H1 (cell line): Measurements from ENCODE around the gene MTFMT. TPM values are rescaled to one million over a fixed set of nuclear protein-coding genes. Genes with fewer than 3 reads are reported as not detected.
A peak's percentile ranks its signal among the peaks of the same experiment; 100 is the strongest.

Experiments used
- CTCF ChIA-PET: fragments of 300-600 bp; sonication (Branson Sonifier 250); formaldehyde crosslinking; loops from one replicate; lab custom pipeline; 2021; ENCODE audit not compliant: partially characterized antibody; lab: Charles Lee
- POLR2A ChIA-PET: fragments of 300-600 bp; sonication (Branson Sonifier 250); formaldehyde crosslinking; loops from one replicate; lab custom pipeline; 2021; ENCODE audit warnings: inconsistent platforms; ENCODE audit not compliant: partially characterized antibody; lab: Charles Lee
- DNase-seq, 2 experiments: peaks; one replicate each; pipeline versions ENCODE4 v3.0.0 to v3.0.0-alpha.2; 2010 to 2022; ENCODE audit warnings: low spot score in 2 of 2, low read depth in 1 of 2, mixed read lengths in 1 of 2
- FAIRE-seq: peaks from 2 replicates; lab custom pipeline; 2011; peaks lifted over from hg19 to GRCh38; lab: Jason Lieb, UNC
- H2AFZ ChIP-seq: 2 replicates; pipeline ENCODE4 v1.8.1; 2012; ENCODE audit warnings: low read length, inconsistent platforms
- H2AK5ac ChIP-seq: 2 replicates; pipeline ENCODE4 v1.6.1; 2013; ENCODE audit warnings: low read depth, low read length
- H2BK120ac ChIP-seq: replicated peaks from 2 replicates; pipeline ENCODE3; 2013; ENCODE audit warnings: low read depth, low read length, inconsistent platforms
- H2BK12ac ChIP-seq: 2 replicates; pipeline ENCODE4 v1.6.1; 2013; ENCODE audit warnings: low read depth, low read length
- H2BK15ac ChIP-seq: 2 replicates; pipeline ENCODE4 v1.6.1; 2013; ENCODE audit warnings: low read length
- H2BK20ac ChIP-seq: 2 replicates; pipeline ENCODE4 v1.6.1; 2013; ENCODE audit warnings: low read length
- H2BK5ac ChIP-seq: 2 replicates; pipeline ENCODE4 v1.6.1; 2013; ENCODE audit warnings: low read depth, low read length
- H3K14ac ChIP-seq: 2 replicates; pipeline ENCODE4 v1.6.1; 2013; ENCODE audit warnings: inconsistent platforms; ENCODE audit not compliant: insufficient read length
- H3K18ac ChIP-seq: 2 replicates; pipeline ENCODE4 v1.6.1; 2013; ENCODE audit warnings: low read length; ENCODE audit errors: extremely low read depth
- H3K23ac ChIP-seq: 2 replicates; pipeline ENCODE4 v1.6.1; 2013; ENCODE audit warnings: inconsistent platforms; ENCODE audit not compliant: insufficient read length
- H3K23me2 ChIP-seq: 2 replicates; pipeline ENCODE4 v1.6.1; 2013; ENCODE audit warnings: low read depth, low read length
- H3K27ac ChIP-seq: 2 replicates; pipeline ENCODE4 v1.6.1; 2011; ENCODE audit warnings: low read depth, low read length, inconsistent platforms
- H3K27me3 ChIP-seq, 4 experiments: replicated peaks in 1 of 4; 1 replicate in 1 of 4; 2 replicates in 3 of 4; pipeline versions ENCODE4 v1.6.1 to v1.8.1; 2011 to 2013; ENCODE audit warnings: low read length in 3 of 4, mild to moderate bottlenecking in 3 of 4, inconsistent platforms in 2 of 4, mixed read lengths in 2 of 4, moderate library complexity in 1 of 4; ENCODE audit not compliant: control insufficient read depth in 3 of 4, insufficient read depth in 3 of 4; ENCODE audit errors: extremely low read depth in 1 of 4
- H3K36me3 ChIP-seq, 4 experiments: 2 replicates each; pipeline versions ENCODE4 v1.6.1 to v1.8.1; 2011 to 2013; ENCODE audit warnings: mild to moderate bottlenecking in 4 of 4, low read length in 3 of 4, moderate library complexity in 2 of 4, control low read depth in 1 of 4, inconsistent platforms in 1 of 4; ENCODE audit not compliant: insufficient read depth in 4 of 4, control insufficient read depth in 2 of 4
- H3K4ac ChIP-seq: replicated peaks from 2 replicates; pipeline ENCODE3; 2013; ENCODE audit warnings: low read length, low read depth, mixed read lengths, inconsistent platforms; ENCODE audit not compliant: insufficient read length
- H3K4me1 ChIP-seq, 4 experiments: replicated peaks in 1 of 4; 1 replicate in 1 of 4; 2 replicates in 3 of 4; pipeline versions ENCODE4 v1.6.1 to v1.8.1; 2011 to 2013; ENCODE audit warnings: low read length in 3 of 4, inconsistent platforms in 2 of 4, mixed read lengths in 1 of 4; ENCODE audit not compliant: insufficient read depth in 4 of 4, control insufficient read depth in 3 of 4
- H3K4me2 ChIP-seq, 2 experiments: 2 replicates each; pipeline versions ENCODE4 v1.6.1 to v1.8.1; 2011 to 2013; ENCODE audit warnings: low read depth in 2 of 2, low read length in 2 of 2, control low read depth in 1 of 2, inconsistent platforms in 1 of 2, mild to moderate bottlenecking in 1 of 2; ENCODE audit not compliant: insufficient read depth in 1 of 2
- H3K4me3 ChIP-seq, 4 experiments: fragments of 200-600, 300-600 bp in 1 of 4; sonication (generic), shearing (Covaris generic), sonication (Bioruptor Twin) in 1 of 4; 2 replicates each; pipeline versions ENCODE4 v1.5.1 to v1.8.1; 2011 to 2016; ENCODE audit warnings: low read length in 4 of 4, low read depth in 3 of 4, control low read depth in 2 of 4, inconsistent platforms in 2 of 4, mild to moderate bottlenecking in 2 of 4, mixed read lengths in 1 of 4, moderate library complexity in 1 of 4; ENCODE audit not compliant: insufficient read depth in 2 of 4; ENCODE audit errors: extremely low read depth in 1 of 4
- H3K56ac ChIP-seq: replicated peaks from 2 replicates; pipeline ENCODE3; 2013; ENCODE audit warnings: low read depth, mild to moderate bottlenecking, mixed read lengths, low read length, inconsistent platforms; ENCODE audit not compliant: insufficient read length
- H3K79me1 ChIP-seq: 2 replicates; pipeline ENCODE4 v1.6.1; 2013; ENCODE audit warnings: low read depth, low read length, control low read depth
- H3K79me2 ChIP-seq, 2 experiments: 2 replicates each; pipeline versions ENCODE4 v1.6.1 to v1.8.1; 2012 to 2013; ENCODE audit warnings: low read length in 2 of 2, mild to moderate bottlenecking in 2 of 2, inconsistent platforms in 1 of 2; ENCODE audit not compliant: insufficient read depth in 2 of 2, control insufficient read depth in 1 of 2
- H3K9ac ChIP-seq, 4 experiments: replicated peaks in 1 of 4; 1 replicate in 1 of 4; 2 replicates in 3 of 4; pipeline versions ENCODE4 v1.6.1 to v1.8.1; 2011 to 2013; ENCODE audit warnings: low read depth in 3 of 4, low read length in 3 of 4, control low read depth in 2 of 4, mild to moderate bottlenecking in 2 of 4, moderate library complexity in 2 of 4, inconsistent platforms in 1 of 4; ENCODE audit errors: extremely low read depth in 1 of 4
- H3K9me3 ChIP-seq, 2 experiments: 2 replicates each; pipeline versions ENCODE4 v1.6.1 to v1.8.1; 2012 to 2013; ENCODE audit warnings: mild to moderate bottlenecking in 2 of 2, moderate library complexity in 2 of 2, control low read depth in 1 of 2, inconsistent platforms in 1 of 2, low read depth in 1 of 2, low read length in 1 of 2, mixed read lengths in 1 of 2; ENCODE audit not compliant: insufficient read depth in 2 of 2
- H4K20me1 ChIP-seq, 2 experiments: replicated peaks in 1 of 2; 2 replicates each; pipeline versions ENCODE3 to v1.8.1; 2011 to 2013; ENCODE audit warnings: inconsistent platforms in 2 of 2, low read length in 2 of 2, mild to moderate bottlenecking in 1 of 2; ENCODE audit not compliant: insufficient read depth in 2 of 2, control insufficient read depth in 1 of 2
- H4K5ac ChIP-seq: 2 replicates; pipeline ENCODE4 v1.6.1; 2013; ENCODE audit warnings: low read length, low read depth, mixed read lengths, inconsistent platforms; ENCODE audit not compliant: insufficient read length
- H4K8ac ChIP-seq: 2 replicates; pipeline ENCODE4 v1.8.0; 2013; ENCODE audit warnings: mild to moderate bottlenecking, moderate library complexity, low read length, inconsistent platforms; ENCODE audit not compliant: insufficient read depth; ENCODE audit errors: extremely low read depth
- H4K91ac ChIP-seq: replicated peaks from 2 replicates; pipeline ENCODE3; 2013; ENCODE audit warnings: low read length, mixed read lengths, inconsistent platforms; ENCODE audit not compliant: insufficient read length
- FOSL1 ChIP-seq: IDR thresholded peaks from 2 replicates; pipeline ENCODE4 v1.6.1; 2011; ENCODE audit warnings: mild to moderate bottlenecking, low read depth, low read length, moderate library complexity; ENCODE audit not compliant: insufficient read depth
- MAFK ChIP-seq: IDR thresholded peaks from 2 replicates; pipeline ENCODE4 v1.6.1; 2012; ENCODE audit warnings: low read depth, mild to moderate bottlenecking, improper control_type of control experiment, low read length
- WGBS, 2 experiments: shearing (Covaris generic) in 1 of 2; methylation state at CpG; one replicate each; pipeline versions ENCODE4 v1.1.6 to v1.1.7; 2013 to 2015; ENCODE audit warnings: low lambda C conversion rate in 2 of 2, mixed read lengths in 2 of 2, inconsistent platforms in 1 of 2, low coverage in 1 of 2, missing lambda C conversion rate in 1 of 2; ENCODE audit not compliant: insufficient replicate concordance in 2 of 2, insufficient coverage in 1 of 2, insufficient read length in 1 of 2; ENCODE audit errors: extremely low coverage in 1 of 2, missing lambda C conversion rate in 1 of 2; 5-methylcytosine and 5-hydroxymethylcytosine counted together
- polyA plus RNA-seq, 7 experiments: library from polyadenylated mRNA; depleted of rRNA in 3 of 7; stranded (reverse) in 5 of 7; unstranded in 2 of 7; fragments of >200 nt in 5 of 7; fragments of 200-250 nt in 2 of 7; gene quantifications; 1 replicate in 5 of 7; 2 replicates in 1 of 7; 4 replicates in 1 of 7; pipeline versions ENCODE4 v1.2.1 to v1.2.3, GENCODE V29; 2011 to 2013; ENCODE audit warnings: missing spikeins in 2 of 7, mixed read lengths in 2 of 7
- total RNA-seq: library from RNA; stranded (reverse); fragmentation: NEBNext Ultra II Directional; extraction: Animal tissue kit (Norgen Biotek cat#: 25700); gene quantifications from 2 replicates; pipeline ENCODE4 v1.2.1, GENCODE V29; 2021

The MTFMT gene
- total and polyA plus RNA-seq, 2 of the 8 experiments (the other 6 are each of a cell fraction or from before 2014, with no cell fraction given), result 7.7 to 20.8 TPM

- WGBS, 2 experiments, result 81% methylated on average over 1 of the region's 1 CpG; no CpG with 5 or more reads in 1 of the 2 experiments
- POLR2A ChIA-PET, result no interaction called here
These were observed 36.1 kb downstream of the MTFMT start for GRCh38 chr15:64993290-64993689.

More at GRCh38 chr15:64993290-64993689, 36.1 kb downstream of the MTFMT start:
- Histone ChIP-seq H3K79me2 (peaks cover 0 to 2% of the 10 kb centered on the region in 2 experiments; a peak in 1 of 4 replicates), H3K27ac (no peak overlapping the region), H3K14ac (no peak overlapping the region), H2BK5ac (no peak overlapping the region), H3K23ac (no peak overlapping the region), H2BK120ac (no peak overlapping the region), H2BK15ac (no peak overlapping the region), H4K20me1 (no peaks in the 10 kb centered on the region), H3K4me2 (no peak overlapping the region), H3K4ac (no peak overlapping the region), H3K56ac (no peak overlapping the region), H2BK20ac (no peak overlapping the region), H3K4me1 (peaks cover 0 to 5% (median 1%) of the 10 kb centered on the region in 4 experiments; a peak in 4 of 7 replicates), H3K23me2 (peaks cover 8% of the 10 kb centered on the region), H3K79me1 (no peaks in the 10 kb centered on the region), H3K18ac (no peak overlapping the region), H3K36me3 (no peaks in the 10 kb centered on the region), H2AFZ (no peak overlapping the region), H3K27me3 (no peaks in the 10 kb centered on the region; a peak in 1 of 7 replicates), H4K8ac (no peak overlapping the region), H4K5ac (no peak overlapping the region), H4K91ac (no peak overlapping the region), H2AK5ac (no peak overlapping the region), H3K9ac (no peak overlapping the region), H2BK12ac (no peak overlapping the region), H3K4me3 (no peak overlapping the region), H3K9me3 (no peaks in the 10 kb centered on the region)
- CTCF ChIA-PET, result interaction anchor here (0.7 to 1.9 kb wide), 4 partner anchors 12 to 260 kb away, joined by 3 to 5 read pairs (median 4); no protein-coding TSS in a partner anchor
- TF ChIP-seq MAFK (peak; percentile 87; the same call in 1 of the 2 replicates), FOSL1 (no peak)
- no peak for DNase-seq
- FAIRE-seq, result no peak
